ENCODE data around the gene STARD3. TPM values are rescaled to one million over a fixed set of nuclear protein-coding genes. Genes with fewer than 3 reads are reported as not detected.
A peak's percentile ranks its signal among the peaks of the same experiment; 100 is the strongest.

Gene STARD3
- total RNA-seq, 6 experiments from 2014 or later, result 24.3 to 49.8 (median 28.0) TPM

DNA sequence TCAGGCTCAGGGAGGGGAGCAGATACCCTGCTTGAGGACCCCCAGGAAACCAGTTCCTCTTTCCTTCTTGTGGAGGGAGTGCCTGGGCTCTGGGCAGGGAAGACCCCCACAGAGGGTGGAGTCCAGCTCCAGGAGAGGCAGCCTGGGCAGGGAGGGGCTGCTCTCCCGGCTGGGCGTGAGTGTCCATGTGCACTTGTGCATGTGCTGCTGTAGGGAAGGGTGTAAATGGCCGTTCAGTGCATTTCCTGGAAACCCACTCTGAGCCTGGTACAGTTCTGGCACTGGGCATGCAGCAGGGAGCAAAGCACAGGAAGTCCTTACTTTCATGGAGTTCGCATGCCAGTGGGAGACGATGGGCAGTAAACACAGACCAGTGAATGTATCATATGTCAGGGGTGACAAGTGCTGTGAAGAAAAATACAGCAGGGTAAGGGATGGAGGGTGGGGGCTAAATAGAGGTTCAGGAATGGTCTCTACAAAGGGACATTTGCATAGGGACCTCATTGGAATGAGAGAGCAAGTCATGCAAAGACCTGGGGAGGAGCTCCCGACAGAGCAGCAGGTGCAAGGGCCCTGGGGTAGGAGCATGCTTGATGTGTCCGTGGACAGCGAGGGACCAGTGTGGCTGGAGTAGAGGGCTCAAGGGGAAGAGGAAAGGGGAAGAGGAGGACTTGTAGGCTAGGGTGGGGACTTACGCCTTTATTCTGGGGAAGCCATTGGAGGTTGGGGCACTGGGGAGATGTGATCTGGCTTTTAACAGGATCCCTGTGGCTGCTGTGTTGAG is 5.5 kb downstream of the STARD3 start:
- ATAC-seq (peak in 3 of 4 donors; percentile 10 to 33 (median 15)), DNase-seq (no peak)
- no peaks in the 10 kb centered on the region for H3K27me3 ChIP-seq
- intact Hi-C loops (cut with DNase I), result no loop called here
- no peak for TF ChIP-seq CTCF (IDR thresholded peaks at IDR 0.05)
- peaks cover 0 to 10% (median 3%) of the 10 kb centered on the region in 4 donors for H3K4me1 ChIP-seq
- no peaks in the 10 kb centered on the region for H3K36me3 ChIP-seq
- no peaks in the 10 kb centered on the region for H3K9me3 ChIP-seq
- H3K4me3 ChIP-seq, result no peak overlapping the region
- 57% methylated on average over 7 of the region's 9 CpGs for WGBS (ENCODE audit: insufficient coverage, low coverage, low lambda C conversion rate, missing lambda C conversion rate)
- no peak overlapping the region for H3K27ac ChIP-seq

GRCh38 chr17:39643271-39643670 is 6.3 kb downstream of the STARD3 start:
- Histone ChIP-seq H3K27me3 (no peaks in the 10 kb centered on the region), H3K4me3 (no peak overlapping the region), H3K4me1 (peaks cover 0 to 4% (median under 1%) of the 10 kb centered on the region in 4 donors), H3K36me3 (no peaks in the 10 kb centered on the region), H3K9me3 (no peaks in the 10 kb centered on the region), H3K27ac (no peak overlapping the region)
- intact Hi-C loops (cut with DNase I), result no loop called here
- TF ChIP-seq CTCF (IDR thresholded peaks at IDR 0.05), result no peak
- ATAC-seq (peak in 2 of 4 donors; percentile 4 to 25), DNase-seq (no peak)
- no CpG with 5 or more reads among the region's 4 CpGs for WGBS (ENCODE audit: insufficient coverage, low coverage, low lambda C conversion rate, missing lambda C conversion rate)

GRCh38 chr17:39647256-39647655 is 10.3 kb downstream of the STARD3 start:
- DNase-seq, result no peak
- no peak for ATAC-seq
- Histone ChIP-seq H3K36me3 (no peaks in the 10 kb centered on the region), H3K4me1 (no peaks in the 10 kb centered on the region), H3K9me3 (no peaks in the 10 kb centered on the region), H3K27me3 (no peaks in the 10 kb centered on the region), H3K27ac (no peak overlapping the region), H3K4me3 (no peak overlapping the region)
- no peak for TF ChIP-seq POLR2A (IDR thresholded peaks at IDR 0.05)
- no peak for TF ChIP-seq CTCF (IDR thresholded peaks at IDR 0.05)
- no CpG with 5 or more reads among the region's 5 CpGs for WGBS (ENCODE audit: insufficient coverage, low coverage, low lambda C conversion rate, missing lambda C conversion rate)
- intact Hi-C loops (cut with DNase I), result no loop called here

DNA sequence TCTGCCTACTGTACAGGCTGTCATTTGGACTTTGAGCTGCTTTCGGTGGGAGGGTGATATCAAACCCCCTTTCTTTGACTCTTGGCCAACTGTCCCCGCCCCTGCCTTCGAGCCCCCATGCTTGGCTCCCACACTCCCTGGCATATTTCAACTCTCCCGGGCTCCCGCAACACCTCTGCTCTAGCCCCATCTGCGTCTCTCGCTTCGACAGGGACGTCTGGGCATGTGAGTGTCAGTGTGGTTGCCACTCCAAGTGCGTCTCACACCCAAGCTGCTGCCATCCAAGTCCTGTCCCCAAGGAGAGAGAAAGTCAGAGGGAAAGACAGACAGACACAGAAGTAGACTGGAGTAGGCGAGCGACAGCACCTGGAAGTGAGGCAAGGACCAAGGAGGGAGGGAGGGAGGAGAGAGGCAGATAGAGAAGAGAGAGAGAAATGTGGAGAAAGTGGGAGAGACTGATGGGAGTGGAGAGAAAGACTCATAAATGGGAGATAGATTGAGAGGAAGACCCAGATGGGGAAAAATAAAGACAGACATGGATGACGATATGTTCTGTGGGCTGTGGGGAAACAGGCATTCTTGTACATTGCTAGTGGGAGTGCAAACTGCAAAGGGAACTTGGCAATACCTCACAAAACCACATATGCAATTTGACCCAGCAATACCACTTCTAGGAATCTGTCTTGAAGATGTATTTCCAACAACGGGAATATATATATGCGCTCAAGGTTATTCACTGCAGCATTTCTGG is 11.8 kb downstream of the STARD3 start:
- intact Hi-C loops (cut with DNase I), result no loop called here
- peaks cover 0 to 2% (median 0%) of the 10 kb centered on the region in 4 donors for H3K4me1 ChIP-seq
- no peak for TF ChIP-seq POLR2A (IDR thresholded peaks at IDR 0.05)
- WGBS (ENCODE audit: insufficient coverage, low coverage, low lambda C conversion rate, missing lambda C conversion rate), result 84% methylated on average over 13 of the region's 15 CpGs
- no peak for ATAC-seq
- H3K36me3 ChIP-seq, result no peaks in the 10 kb centered on the region
- H3K9me3 ChIP-seq, result no peaks in the 10 kb centered on the region
- no peaks in the 10 kb centered on the region for H3K27me3 ChIP-seq
- no peak for DNase-seq
- no peak overlapping the region for H3K4me3 ChIP-seq
- H3K27ac ChIP-seq, result no peak overlapping the region

- no peak for TF ChIP-seq POLR2A (IDR thresholded peaks at IDR 0.05)
- no peak for TF ChIP-seq CTCF (IDR thresholded peaks at IDR 0.05)
- ATAC-seq, result no peak
- Histone ChIP-seq H3K4me3 (no peak overlapping the region), H3K27me3 (no peaks in the 10 kb centered on the region), H3K36me3 (no peaks in the 10 kb centered on the region), H3K27ac (no peak overlapping the region), H3K9me3 (no peaks in the 10 kb centered on the region), H3K4me1 (peaks cover 0 to 7% (median 0%) of the 10 kb centered on the region in 4 donors)
- intact Hi-C loops (cut with DNase I), result no loop called here
- 92% methylated on average over 11 of the region's 11 CpGs for WGBS (ENCODE audit: insufficient coverage, low coverage, low lambda C conversion rate, missing lambda C conversion rate)
- no peak for DNase-seq
These were observed 13.2 kb downstream of the STARD3 start for GRCh38 chr17:39650121-39650579.

Data from right lobe of liver (tissue), 6 donors.